WERI-Rb-1 (cell line): ENCODE measurements around the gene DDO.
A peak's percentile ranks its signal among the peaks of the same experiment; 100 is the strongest.

Experiments
- DNase-seq: peaks from one replicate; pipeline ENCODE4 v3.0.0-alpha.2; 2020
- H3K27ac ChIP-seq: fragments of 250-450 bp; sonication (Bioruptor Pico); 2 replicates; pipeline ENCODE4 v1.5.1; 2020; ENCODE audit warnings: mild to moderate bottlenecking, moderate library complexity
- H3K27me3 ChIP-seq: fragments of 250-450 bp; sonication (Bioruptor Pico); 2 replicates; pipeline ENCODE4 v1.5.1; 2021; ENCODE audit warnings: mild to moderate bottlenecking, low read depth, moderate library complexity; ENCODE audit not compliant: insufficient read depth, severe bottlenecking
- H3K36me3 ChIP-seq: fragments of 250-450 bp; sonication (Bioruptor Pico); 2 replicates; pipeline ENCODE4 v1.5.1; 2020; ENCODE audit warnings: mild to moderate bottlenecking, moderate library complexity
- H3K4me3 ChIP-seq: 2 replicates; pipeline ENCODE4 v1.5.1; 2011; ENCODE audit warnings: low read depth, mild to moderate bottlenecking, control low read depth, low read length
- H3K9me3 ChIP-seq: fragments of 250-450 bp; sonication (Bioruptor Pico); 2 replicates; pipeline ENCODE4 v1.5.1; 2021; ENCODE audit warnings: mild to moderate bottlenecking, moderate library complexity; ENCODE audit not compliant: severe bottlenecking
- CTCF ChIP-seq: IDR thresholded peaks from 2 replicates; pipeline ENCODE4 v1.5.1; 2011; ENCODE audit warnings: low read depth, mild to moderate bottlenecking, control low read depth, inconsistent platforms, low read length

The DDO gene, protein sequence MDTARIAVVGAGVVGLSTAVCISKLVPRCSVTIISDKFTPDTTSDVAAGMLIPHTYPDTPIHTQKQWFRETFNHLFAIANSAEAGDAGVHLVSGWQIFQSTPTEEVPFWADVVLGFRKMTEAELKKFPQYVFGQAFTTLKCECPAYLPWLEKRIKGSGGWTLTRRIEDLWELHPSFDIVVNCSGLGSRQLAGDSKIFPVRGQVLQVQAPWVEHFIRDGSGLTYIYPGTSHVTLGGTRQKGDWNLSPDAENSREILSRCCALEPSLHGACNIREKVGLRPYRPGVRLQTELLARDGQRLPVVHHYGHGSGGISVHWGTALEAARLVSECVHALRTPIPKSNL

GRCh38 chr6:110415086-110415916 lies at the start of gene DDO:
DDO (minus strand) TSS chr6:110415575; CDS start chr6:110413462, 2,113 bp downstream.
- TF ChIP-seq CTCF: no peak
- Histone ChIP-seq H3K27ac (peak within 1 kb of the TSS; percentile 15; the same call in 1 of the 2 replicates), H3K27me3 (no peaks in the 10 kb centered on the region), H3K36me3 (no peaks in the 10 kb centered on the region), H3K4me3 (no peak within 1 kb of the TSS), H3K9me3 (no peaks in the 10 kb centered on the region)
- DNase-seq: no peak

DNA sequence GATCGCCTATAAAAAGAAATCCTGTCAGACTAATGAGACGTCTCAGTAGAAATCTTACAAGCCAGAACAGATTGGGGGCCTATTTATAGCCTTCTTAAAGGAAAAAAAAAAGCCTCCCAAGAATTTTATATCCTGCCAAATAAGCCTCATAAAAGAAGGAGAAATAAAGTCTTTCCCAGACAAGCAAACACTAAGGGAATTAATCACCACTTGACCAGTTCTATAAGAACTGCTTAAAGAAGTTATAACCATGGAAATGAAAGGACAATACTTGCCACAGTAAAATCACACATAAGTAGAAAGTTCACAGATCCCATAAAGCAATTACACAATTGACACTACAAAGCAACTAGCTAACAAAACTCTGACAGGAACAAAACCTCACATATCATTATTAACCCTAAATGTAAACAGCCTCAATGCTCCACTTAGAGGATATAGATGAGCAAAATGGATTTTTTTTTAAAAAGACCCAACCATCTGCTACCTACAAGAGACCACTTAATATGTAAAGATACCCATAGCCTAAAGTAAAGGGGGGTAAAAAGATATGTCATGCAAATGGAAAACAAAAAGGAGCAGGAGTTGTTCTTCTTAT lies 47.6 kb upstream of the DDO start:
- DNase-seq: no peak
- Histone ChIP-seq H3K4me3 (no peak overlapping the region), H3K9me3 (peaks cover 2% of the 10 kb centered on the region), H3K27me3 (no peaks in the 10 kb centered on the region), H3K36me3 (no peaks in the 10 kb centered on the region), H3K27ac (no peak overlapping the region)
- no peak for TF ChIP-seq CTCF

DNA sequence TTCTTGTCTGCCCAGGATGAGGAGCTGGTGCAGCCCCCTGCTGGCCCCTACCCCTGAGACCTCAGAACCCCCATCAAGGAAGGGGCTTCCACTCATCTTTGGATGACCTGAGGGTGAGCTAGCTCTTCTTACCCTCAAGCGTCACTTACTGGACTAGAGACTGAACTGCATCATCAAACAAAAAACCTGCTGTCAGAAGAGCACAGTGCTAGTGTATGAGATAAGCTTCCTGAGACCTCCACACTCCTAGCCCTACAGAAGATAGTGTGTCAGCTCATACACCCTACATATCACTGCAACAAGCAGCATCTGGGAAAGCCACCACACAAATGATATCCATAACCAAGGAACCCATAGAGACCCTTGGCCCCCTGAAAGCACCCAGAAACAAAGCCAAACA lies 46.0 kb upstream of the DDO start:
- no peak for TF ChIP-seq CTCF
- no peak for DNase-seq
- Histone ChIP-seq H3K27me3 (no peaks in the 10 kb centered on the region), H3K27ac (no peak overlapping the region), H3K36me3 (no peaks in the 10 kb centered on the region), H3K9me3 (peaks cover 2% of the 10 kb centered on the region), H3K4me3 (no peak overlapping the region)

DNA sequence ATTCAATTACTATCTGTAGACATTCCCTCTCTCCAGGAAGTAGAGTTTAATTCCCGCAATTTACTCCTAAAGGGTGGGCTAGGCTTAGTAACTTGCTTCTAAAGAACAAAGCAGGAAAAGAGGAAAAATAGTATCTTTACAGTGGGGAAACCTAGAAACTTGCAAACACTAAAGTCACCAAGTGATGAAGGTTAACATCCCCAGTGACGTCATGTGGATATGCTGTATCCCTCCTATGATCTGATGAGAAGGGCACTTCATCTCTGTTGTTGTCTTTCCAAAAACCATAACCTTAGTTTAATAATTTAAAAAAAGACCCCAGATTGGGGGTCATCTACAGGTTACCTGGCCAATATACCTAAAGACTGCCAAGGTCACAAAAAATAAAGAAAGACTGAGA lies 43.8 kb upstream of the DDO start:
- Histone ChIP-seq H3K36me3 (no peaks in the 10 kb centered on the region), H3K27ac (no peak overlapping the region), H3K9me3 (peaks cover 2% of the 10 kb centered on the region), H3K4me3 (no peak overlapping the region), H3K27me3 (no peaks in the 10 kb centered on the region)
- no peak for TF ChIP-seq CTCF
- no peak for DNase-seq

DNA sequence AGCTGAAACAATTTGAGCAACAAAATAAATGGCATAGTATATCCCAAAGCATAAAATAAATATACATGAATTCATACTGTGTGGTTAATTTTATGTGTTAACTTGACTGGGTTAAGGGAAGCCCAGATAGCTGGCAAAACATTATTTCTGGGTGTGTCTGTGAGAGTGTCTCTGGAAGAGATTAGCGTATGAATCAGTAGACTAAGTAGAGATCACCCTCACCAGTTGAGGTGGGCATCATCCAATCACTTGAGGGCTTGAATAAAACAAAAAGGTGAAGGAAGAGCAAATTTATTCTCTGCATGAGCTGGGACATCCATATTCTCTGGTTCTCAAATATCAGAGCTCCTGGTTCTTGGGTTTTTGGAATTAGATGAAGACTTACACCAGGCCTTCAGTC lies 43.1 kb upstream of the DDO start:
- no peak for DNase-seq
- H3K9me3 ChIP-seq: peaks cover 2% of the 10 kb centered on the region
- no peaks in the 10 kb centered on the region for H3K27me3 ChIP-seq
- no peaks in the 10 kb centered on the region for H3K36me3 ChIP-seq
- no peak overlapping the region for H3K4me3 ChIP-seq
- no peak overlapping the region for H3K27ac ChIP-seq
- TF ChIP-seq CTCF: no peak
